HepG2 (cell line): ENCODE data around the gene PLXNB2. TPM values are rescaled to one million over a fixed set of nuclear protein-coding genes. Genes with fewer than 3 reads are reported as not detected.

Source experiments
- ATAC-seq: fragments of 200-7000 bp; cut with Tn5 transposase; 3 replicates; pipeline ENCODE4 v1.9.1; 2020; ENCODE audit warnings: mild to moderate bottlenecking, moderate library complexity
- BruUV-seq: library from RNA; stranded (reverse); fragments of 400-500 nt; replicated peaks from 2 replicates; lab custom pipeline; 2021; lab: Mats Ljungman, UMichigan
- CTCF ChIA-PET: fragments of 300-600 bp; formaldehyde crosslinking; extraction: SDS; loops from one replicate; lab custom pipeline; 2021; ENCODE audit warnings: low total read pairs, inconsistent platforms, low intra/inter-chr PET ratio; lab: Yijun Ruan, JAX
- POLR2A ChIA-PET: fragments of 350-600 bp; sonication (Branson Sonifier 250); formaldehyde crosslinking; loops from one replicate; lab custom pipeline; 2020; ENCODE audit warnings: antibody characterized with exemption, inconsistent platforms; lab: Yijun Ruan, JAX
- DNase-seq: peaks from one replicate; pipeline ENCODE4 v3.0.0-alpha.2; 2015; ENCODE audit warnings: low spot score
- FAIRE-seq: peaks from 3 replicates; lab custom pipeline; 2011; peaks lifted over from hg19 to GRCh38; lab: Jason Lieb, UNC
- H2AFZ ChIP-seq: one replicate; pipeline ENCODE4 v1.6.1; 2011; ENCODE audit warnings: low read length, inconsistent platforms
- H3K27ac ChIP-seq: fragments of 300-600 bp; 3 replicates; pipeline ENCODE4 v1.8.0; 2011; ENCODE audit warnings: mixed run types, mild to moderate bottlenecking, mixed read lengths, low read length, inconsistent platforms; ENCODE audit not compliant: insufficient read depth; ENCODE audit errors: extremely low read length
- H3K27me3 ChIP-seq, 2 experiments: fragments of 200-600 bp in 1 of 2; 2 replicates in 1 of 2; 3 replicates in 1 of 2; pipeline versions ENCODE4 v1.6.0 to v1.8.0; 2011; ENCODE audit warnings: low read length in 2 of 2, mild to moderate bottlenecking in 2 of 2, moderate library complexity in 2 of 2, inconsistent platforms in 1 of 2; ENCODE audit not compliant: insufficient read depth in 2 of 2, control insufficient read depth in 1 of 2
- H3K36me3 ChIP-seq, 2 experiments: fragments of 200-600 bp in 1 of 2; replicated peaks in 1 of 2; 2 replicates in 1 of 2; 3 replicates in 1 of 2; pipeline versions ENCODE4 v1.5.1 to v1.8.0; 2011; ENCODE audit warnings: low read length in 2 of 2, inconsistent platforms in 1 of 2; ENCODE audit not compliant: insufficient read depth in 2 of 2, control insufficient read depth in 1 of 2
- H3K4me1 ChIP-seq: 2 replicates; pipeline ENCODE4 v1.5.1; 2012; ENCODE audit warnings: low read length, inconsistent platforms; ENCODE audit not compliant: insufficient read depth
- H3K4me2 ChIP-seq: 2 replicates; pipeline ENCODE4 v1.6.0; 2011; ENCODE audit warnings: low read depth, low read length, inconsistent platforms
- H3K4me3 ChIP-seq, 3 experiments: fragments of 200-600 bp in 1 of 3; sonication (generic), shearing (Covaris generic) in 1 of 3; replicated peaks in 1 of 3; 2 replicates each; pipeline ENCODE4 v1.5.1; 2011 to 2016; ENCODE audit warnings: low read length in 3 of 3, inconsistent platforms in 2 of 3, low read depth in 2 of 3, mild to moderate bottlenecking in 2 of 3, control low read depth in 1 of 3, mixed read lengths in 1 of 3; ENCODE audit not compliant: insufficient read depth in 1 of 3
- H3K79me2 ChIP-seq: one replicate; pipeline ENCODE4 v1.6.1; 2011; ENCODE audit warnings: low read length, inconsistent platforms; ENCODE audit not compliant: insufficient read depth
- H3K9ac ChIP-seq: 2 replicates; pipeline ENCODE4 v1.6.0; 2011; ENCODE audit warnings: mild to moderate bottlenecking, low read depth, low read length, inconsistent platforms; ENCODE audit not compliant: insufficient read depth
- H3K9me3 ChIP-seq: 2 replicates; pipeline ENCODE4 v1.5.1; 2012; ENCODE audit warnings: mild to moderate bottlenecking, low read length
- H4K20me1 ChIP-seq: 2 replicates; pipeline ENCODE4 v1.6.0; 2011; ENCODE audit warnings: inconsistent platforms, mild to moderate bottlenecking, low read length, moderate library complexity; ENCODE audit not compliant: insufficient read depth
- AGO2 ChIP-seq: fragments of 200-400 bp; formaldehyde crosslinking; optimal IDR thresholded peaks from 2 replicates; pipeline ENCODE3; 2017; ENCODE audit warnings: mild to moderate bottlenecking, low read depth, low read length, moderate library complexity
- GATA4 ChIP-seq: sonication (generic); IDR thresholded peaks from 2 replicates; pipeline ENCODE4 v1.6.1; 2016; ENCODE audit warnings: antibody characterized with exemption, low read depth, borderline replicate concordance
- NCOA2 ChIP-seq: sonication (generic); formaldehyde crosslinking; IDR thresholded peaks from 2 replicates; pipeline ENCODE4 v1.8.0; 2022; ENCODE audit warnings: inconsistent platforms
- NR2F2 ChIP-seq: IDR thresholded peaks from 2 replicates; pipeline ENCODE4 v1.6.1; 2012; ENCODE audit warnings: low read depth, inconsistent platforms, borderline replicate concordance
- PHF20 ChIP-seq: sonication (generic); formaldehyde crosslinking; IDR thresholded peaks from 2 replicates; pipeline ENCODE4 v1.5.0; 2020; ENCODE audit warnings: mild to moderate bottlenecking, missing genetic modification reagents
- REPIN1 ChIP-seq: sonication (generic); formaldehyde crosslinking; IDR thresholded peaks from 2 replicates; pipeline ENCODE4 v1.8.0; 2022; ENCODE audit warnings: missing genetic modification reagents, low read depth, mild to moderate bottlenecking, borderline replicate concordance
- ZNF607 ChIP-seq: sonication (generic); formaldehyde crosslinking; IDR thresholded peaks from 2 replicates; pipeline ENCODE4 v1.5.1; 2020; ENCODE audit warnings: missing genetic modification reagents, mild to moderate bottlenecking, borderline replicate concordance
- WGBS: methylation state at CpG from one replicate; pipeline ENCODE4 v1.1.6; 2017; ENCODE audit warnings: low lambda C conversion rate; 5-methylcytosine and 5-hydroxymethylcytosine counted together
- in situ Hi-C: cut with HindIII; loops from 2 replicates; pipeline ENCODE4 v1.10.0; 2017; ENCODE audit warnings: low pct_unique_long_range_greater_than_20kb; ENCODE audit not compliant: extremely low pct_ligation_motif_present
- intact Hi-C: fragments of 100-400 bp; cut with micrococcal nuclease; formaldehyde crosslinking; loops from one replicate; pipeline ENCODE4 v1.10.0; 2022; ENCODE audit not compliant: unreplicated experiment
- polyA plus RNA-seq, 8 experiments: library from polyadenylated mRNA; depleted of rRNA in 3 of 8; stranded (reverse) in 7 of 8; unstranded in 1 of 8; fragments of >200 nt; fragmentation: Illumina TruSeq in 4 of 8; extraction: Trizol in 4 of 8; gene quantifications; 2 replicates each; pipeline versions ENCODE4 v1.2.1 to v1.2.3, GENCODE V29; 2011 to 2016; ENCODE audit warnings: low read depth in 4 of 8, missing spikeins in 1 of 8, mixed read lengths in 1 of 8; ENCODE audit not compliant: insufficient read depth in 1 of 8
- total RNA-seq, 5 experiments: library from RNA; depleted of rRNA; stranded (reverse); fragments of >200 nt; fragmentation: Illumina TruSeq; extraction: Trizol; gene quantifications; 2 replicates each; pipeline ENCODE4 v1.2.3, GENCODE V29; 2016; ENCODE audit warnings: low read depth in 1 of 5
- TF ChIP-seq, protein P1 (sequence below): sonication (generic); formaldehyde crosslinking; IDR thresholded peaks from 2 replicates; pipeline ENCODE4 v1.9.0; 2022; ENCODE audit warnings: missing genetic modification reagents, mild to moderate bottlenecking, borderline replicate concordance
- TF ChIP-seq, protein P2 (sequence below): sonication (generic); formaldehyde crosslinking; IDR thresholded peaks from 2 replicates; pipeline ENCODE4 v1.4.0; 2020; ENCODE audit warnings: mild to moderate bottlenecking, missing genetic modification reagents

The PLXNB2 gene
- total and polyA plus RNA-seq, 2 of the 13 experiments (the other 11 are each of a cell fraction or from before 2014, with no cell fraction given), result 32.6 to 68.9 TPM

DNA sequence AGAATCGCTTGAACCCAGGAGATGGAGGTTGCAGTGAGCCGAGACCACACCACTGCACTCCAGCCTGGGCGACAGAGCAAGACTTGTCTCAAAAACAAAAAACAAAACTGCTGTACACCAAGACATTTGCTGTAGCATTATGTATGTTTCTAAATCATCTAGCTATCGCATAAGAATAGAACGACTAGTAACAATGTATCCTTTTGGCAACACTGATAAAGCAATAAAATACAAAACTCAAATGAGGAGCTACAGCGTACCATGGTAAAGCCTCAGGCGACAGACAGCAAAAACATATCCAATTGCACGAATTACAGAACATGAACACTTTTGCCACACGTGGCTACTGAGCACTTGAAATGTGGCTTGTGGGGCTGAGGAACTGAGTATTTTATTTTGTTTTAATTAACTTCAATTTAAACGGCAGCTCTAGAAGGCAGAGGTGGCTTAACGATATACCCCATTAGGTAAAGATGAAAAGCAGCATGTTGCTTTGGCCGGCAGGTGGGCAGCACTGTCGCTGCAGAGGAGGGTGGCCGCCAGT lies 65.0 kb downstream of the PLXNB2 start:
- no peak for FAIRE-seq
- H4K20me1 ChIP-seq, result peaks cover 12% of the 10 kb centered on the region
- CTCF ChIA-PET, result interaction anchor here (2.2 kb wide), 1 partner anchor 100 kb away, joined by 7 read pairs; no protein-coding TSS in a partner anchor
- H3K27me3 ChIP-seq, result no peaks in the 10 kb centered on the region; a peak in 1 of 5 replicates
- peak overlapping the region; percentile 77 to 98 (median 89) for H3K4me3 ChIP-seq
- TF ChIP-seq NCOA2 (CRISPR knock-in tag), result no peak
- no peak for TF ChIP-seq ZNF607
- TF ChIP-seq NR2F2, result no peak
- TF ChIP-seq, protein P1, sequence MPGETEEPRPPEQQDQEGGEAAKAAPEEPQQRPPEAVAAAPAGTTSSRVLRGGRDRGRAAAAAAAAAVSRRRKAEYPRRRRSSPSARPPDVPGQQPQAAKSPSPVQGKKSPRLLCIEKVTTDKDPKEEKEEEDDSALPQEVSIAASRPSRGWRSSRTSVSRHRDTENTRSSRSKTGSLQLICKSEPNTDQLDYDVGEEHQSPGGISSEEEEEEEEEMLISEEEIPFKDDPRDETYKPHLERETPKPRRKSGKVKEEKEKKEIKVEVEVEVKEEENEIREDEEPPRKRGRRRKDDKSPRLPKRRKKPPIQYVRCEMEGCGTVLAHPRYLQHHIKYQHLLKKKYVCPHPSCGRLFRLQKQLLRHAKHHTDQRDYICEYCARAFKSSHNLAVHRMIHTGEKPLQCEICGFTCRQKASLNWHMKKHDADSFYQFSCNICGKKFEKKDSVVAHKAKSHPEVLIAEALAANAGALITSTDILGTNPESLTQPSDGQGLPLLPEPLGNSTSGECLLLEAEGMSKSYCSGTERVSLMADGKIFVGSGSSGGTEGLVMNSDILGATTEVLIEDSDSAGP, result no peak
- no peak for TF ChIP-seq GATA4
- TF ChIP-seq PHF20 (CRISPR knock-in tag), result no peak
- no peak for TF ChIP-seq REPIN1 (CRISPR knock-in tag)
- no peak for TF ChIP-seq AGO2
- TF ChIP-seq, protein P2, sequence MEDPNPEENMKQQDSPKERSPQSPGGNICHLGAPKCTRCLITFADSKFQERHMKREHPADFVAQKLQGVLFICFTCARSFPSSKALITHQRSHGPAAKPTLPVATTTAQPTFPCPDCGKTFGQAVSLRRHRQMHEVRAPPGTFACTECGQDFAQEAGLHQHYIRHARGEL (CRISPR knock-in tag), result no peak
- intact Hi-C loops, result loop anchor here (5.0 kb wide), 1 partner anchor 255 kb away; no protein-coding TSS in a partner anchor
- no peak overlapping the region for H2AFZ ChIP-seq
- H3K9ac ChIP-seq, result peak overlapping the region; percentile 54
- no peak overlapping the region for H3K27ac ChIP-seq
- peaks cover 30% of the 10 kb centered on the region for H3K4me1 ChIP-seq
- H3K79me2 ChIP-seq, result peaks cover 49% of the 10 kb centered on the region
- no peak for DNase-seq
- peak overlapping the region; percentile 85 for H3K4me2 ChIP-seq
- POLR2A ChIA-PET, result interaction anchor here (0.7 to 1.4 kb wide), 4 partner anchors 9 to 283 kb away, joined by 3 to 5 read pairs (median 3); partner anchors contain the start of genes HDAC10 and SCO2
- peaks cover 8 to 19% of the 10 kb centered on the region in 2 experiments; a peak in 4 of 5 replicates for H3K36me3 ChIP-seq
- H3K9me3 ChIP-seq, result no peaks in the 10 kb centered on the region
- 28% methylated on average over 13 of the region's 14 CpGs for WGBS
- ATAC-seq, result no peak
- in situ Hi-C loops, result no loop called here
- BruUV-seq, result no TSS peak
